Measurements from ENCODE around the gene TLN1.

- TF ChIP-seq POLR2A (IDR thresholded peaks at IDR 0.05; ENCODE audit: low read depth), result no peak
- TF ChIP-seq, protein P1, sequence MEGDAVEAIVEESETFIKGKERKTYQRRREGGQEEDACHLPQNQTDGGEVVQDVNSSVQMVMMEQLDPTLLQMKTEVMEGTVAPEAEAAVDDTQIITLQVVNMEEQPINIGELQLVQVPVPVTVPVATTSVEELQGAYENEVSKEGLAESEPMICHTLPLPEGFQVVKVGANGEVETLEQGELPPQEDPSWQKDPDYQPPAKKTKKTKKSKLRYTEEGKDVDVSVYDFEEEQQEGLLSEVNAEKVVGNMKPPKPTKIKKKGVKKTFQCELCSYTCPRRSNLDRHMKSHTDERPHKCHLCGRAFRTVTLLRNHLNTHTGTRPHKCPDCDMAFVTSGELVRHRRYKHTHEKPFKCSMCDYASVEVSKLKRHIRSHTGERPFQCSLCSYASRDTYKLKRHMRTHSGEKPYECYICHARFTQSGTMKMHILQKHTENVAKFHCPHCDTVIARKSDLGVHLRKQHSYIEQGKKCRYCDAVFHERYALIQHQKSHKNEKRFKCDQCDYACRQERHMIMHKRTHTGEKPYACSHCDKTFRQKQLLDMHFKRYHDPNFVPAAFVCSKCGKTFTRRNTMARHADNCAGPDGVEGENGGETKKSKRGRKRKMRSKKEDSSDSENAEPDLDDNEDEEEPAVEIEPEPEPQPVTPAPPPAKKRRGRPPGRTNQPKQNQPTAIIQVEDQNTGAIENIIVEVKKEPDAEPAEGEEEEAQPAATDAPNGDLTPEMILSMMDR (IDR thresholded peaks at IDR 0.05), result no peak
- TF ChIP-seq EP300 (IDR thresholded peaks at IDR 0.05), result no peak
- TF ChIP-seq POLR2AphosphoS5 (IDR thresholded peaks at IDR 0.05), result peak in 1 of 2 donors; percentile 48
Observed at GRCh38 chr9:35684921-35685320, 47.1 kb downstream of the TLN1 start.

All from esophagus muscularis mucosa (tissue), 4 donors.